HepG2 (cell line): ENCODE results near the gene PEX11G.

Experiments used
- GABPA ChIP-seq, 2 experiments: IDR thresholded peaks; 2 replicates each; pipeline ENCODE4 v1.6.1; 2011 to 2016; ENCODE audit warnings: low read depth in 2 of 2, low read length in 1 of 2, missing biosample characterization in 1 of 2, missing genetic modification characterization in 1 of 2
- HDAC2 ChIP-seq: sonication (generic); formaldehyde crosslinking; IDR thresholded peaks from 2 replicates; pipeline ENCODE4 v1.4.0; 2020; ENCODE audit warnings: missing genetic modification reagents
- JUN ChIP-seq: sonication (generic); formaldehyde crosslinking; IDR thresholded peaks from 2 replicates; pipeline ENCODE4 v1.4.0; 2020; ENCODE audit warnings: mild to moderate bottlenecking, missing genetic modification reagents
- MTA1 ChIP-seq: sonication (generic); formaldehyde crosslinking; IDR thresholded peaks from 2 replicates; pipeline ENCODE4 v1.4.0; 2020; ENCODE audit warnings: missing genetic modification reagents, mild to moderate bottlenecking, borderline replicate concordance
- ZNF121 ChIP-seq: sonication (generic); formaldehyde crosslinking; IDR thresholded peaks from 2 replicates; pipeline ENCODE4 v1.5.0; 2020; ENCODE audit warnings: mild to moderate bottlenecking, missing genetic modification reagents
- ZNF468 ChIP-seq: sonication (generic); formaldehyde crosslinking; IDR thresholded peaks from 2 replicates; pipeline ENCODE4 v1.8.0; 2022; ENCODE audit warnings: mild to moderate bottlenecking, moderate library complexity, missing genetic modification reagents
- ZNF746 ChIP-seq: sonication (generic); formaldehyde crosslinking; IDR thresholded peaks from 2 replicates; pipeline ENCODE4 v1.8.0; 2022; ENCODE audit warnings: mild to moderate bottlenecking, missing genetic modification reagents
- TF ChIP-seq, protein P1 (sequence below): sonication (generic); formaldehyde crosslinking; IDR thresholded peaks from 2 replicates; pipeline ENCODE4 v1.8.1; 2022; ENCODE audit warnings: mild to moderate bottlenecking, missing genetic modification reagents
- TF ChIP-seq, protein P2 (sequence below): sonication (generic); formaldehyde crosslinking; IDR thresholded peaks from 2 replicates; pipeline ENCODE4 v1.5.0; 2020; ENCODE audit warnings: mild to moderate bottlenecking, missing genetic modification reagents, moderate library complexity

- TF ChIP-seq HDAC2 (CRISPR knock-in tag) (no peak), GABPA (IDR thresholded peaks at IDR 0.05; ENCODE audit: low read depth, low read length) (no peak), GABPA (CRISPR knock-in tag; IDR thresholded peaks at IDR 0.05; ENCODE audit: low read depth) (no peak), ZNF468 (CRISPR knock-in tag) (no peak), ZNF746 (no peak), MTA1 (no peak), ZNF121 (CRISPR knock-in tag) (no peak), JUN (no peak)
- TF ChIP-seq, protein P1, sequence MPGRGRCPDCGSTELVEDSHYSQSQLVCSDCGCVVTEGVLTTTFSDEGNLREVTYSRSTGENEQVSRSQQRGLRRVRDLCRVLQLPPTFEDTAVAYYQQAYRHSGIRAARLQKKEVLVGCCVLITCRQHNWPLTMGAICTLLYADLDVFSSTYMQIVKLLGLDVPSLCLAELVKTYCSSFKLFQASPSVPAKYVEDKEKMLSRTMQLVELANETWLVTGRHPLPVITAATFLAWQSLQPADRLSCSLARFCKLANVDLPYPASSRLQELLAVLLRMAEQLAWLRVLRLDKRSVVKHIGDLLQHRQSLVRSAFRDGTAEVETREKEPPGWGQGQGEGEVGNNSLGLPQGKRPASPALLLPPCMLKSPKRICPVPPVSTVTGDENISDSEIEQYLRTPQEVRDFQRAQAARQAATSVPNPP (CRISPR knock-in tag): no peak
- TF ChIP-seq, protein P2, sequence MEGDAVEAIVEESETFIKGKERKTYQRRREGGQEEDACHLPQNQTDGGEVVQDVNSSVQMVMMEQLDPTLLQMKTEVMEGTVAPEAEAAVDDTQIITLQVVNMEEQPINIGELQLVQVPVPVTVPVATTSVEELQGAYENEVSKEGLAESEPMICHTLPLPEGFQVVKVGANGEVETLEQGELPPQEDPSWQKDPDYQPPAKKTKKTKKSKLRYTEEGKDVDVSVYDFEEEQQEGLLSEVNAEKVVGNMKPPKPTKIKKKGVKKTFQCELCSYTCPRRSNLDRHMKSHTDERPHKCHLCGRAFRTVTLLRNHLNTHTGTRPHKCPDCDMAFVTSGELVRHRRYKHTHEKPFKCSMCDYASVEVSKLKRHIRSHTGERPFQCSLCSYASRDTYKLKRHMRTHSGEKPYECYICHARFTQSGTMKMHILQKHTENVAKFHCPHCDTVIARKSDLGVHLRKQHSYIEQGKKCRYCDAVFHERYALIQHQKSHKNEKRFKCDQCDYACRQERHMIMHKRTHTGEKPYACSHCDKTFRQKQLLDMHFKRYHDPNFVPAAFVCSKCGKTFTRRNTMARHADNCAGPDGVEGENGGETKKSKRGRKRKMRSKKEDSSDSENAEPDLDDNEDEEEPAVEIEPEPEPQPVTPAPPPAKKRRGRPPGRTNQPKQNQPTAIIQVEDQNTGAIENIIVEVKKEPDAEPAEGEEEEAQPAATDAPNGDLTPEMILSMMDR (CRISPR knock-in tag): no peak
Measured at GRCh38 chr19:7486923-7487322, 1.9 kb downstream of the PEX11G start.
